Forelimb muscle (tissue), 1 donor: Measurements from ENCODE around the gene MORF4L2. TPM values are rescaled to one million over a fixed set of nuclear protein-coding genes. Genes with fewer than 3 reads are reported as not detected.

ENCODE experiments used
- DNase-seq: peaks from one replicate; pipeline ENCODE4 v3.0.0-alpha.2; 2013; ENCODE audit warnings: low read depth
- polyA plus RNA-seq: library from polyadenylated mRNA; unstranded; fragments of 120-200 nt; gene quantifications from one replicate; pipeline ENCODE4 v1.2.1, GENCODE V29; 2013; ENCODE audit not compliant: insufficient read length

The MORF4L2 gene
- polyA plus RNA-seq, result 249 TPM

GRCh38 chrX:103686199-103687072 is at the start of gene MORF4L2:
Gene MORF4L2 (minus strand): TSS chrX:103686699. CDS start chrX:103677027, 9,672 bp downstream.
- DNase-seq, result peak; percentile 92

- DNase-seq, result no peak
These were observed 47.7 kb upstream of the MORF4L2 start for GRCh38 chrX:103734125-103734760.

GRCh38 chrX:103733017-103733416 is 46.5 kb upstream of the MORF4L2 start:
- no peak for DNase-seq

GRCh38 chrX:103730796-103731493 is 44.4 kb upstream of the MORF4L2 start:
- peak; percentile 72 for DNase-seq

- DNase-seq, result no peak
These were observed 43.8 kb upstream of the MORF4L2 start for GRCh38 chrX:103730147-103730795.

- DNase-seq, result no peak
These were observed 42.5 kb upstream of the MORF4L2 start for GRCh38 chrX:103729015-103729414.

GRCh38 chrX:103727115-103727514 is 40.6 kb upstream of the MORF4L2 start:
- DNase-seq, result no peak

- DNase-seq, result no peak
These were observed 40.0 kb upstream of the MORF4L2 start for GRCh38 chrX:103726477-103726876.

GRCh38 chrX:103722505-103722904 is 36.0 kb upstream of the MORF4L2 start:
- DNase-seq, result no peak

- no peak for DNase-seq
These were observed 31.6 kb upstream of the MORF4L2 start for GRCh38 chrX:103718120-103718519.

GRCh38 chrX:103716962-103717361 is 30.5 kb upstream of the MORF4L2 start:
- DNase-seq, result no peak

- no peak for DNase-seq
These were observed 24.1 kb upstream of the MORF4L2 start, which contains the start of gene TMEM31 for GRCh38 chrX:103710609-103711008. Gene TMEM31 (plus strand): TSS chrX:103710909. CDS start chrX:103712259, 1,350 bp downstream.

- no peak for DNase-seq
These were observed 18.4 kb upstream of the MORF4L2 start for GRCh38 chrX:103704863-103705262.

GRCh38 chrX:103699243-103699642 is 12.7 kb upstream of the MORF4L2 start:
- DNase-seq, result no peak

GRCh38 chrX:103697687-103698086 is 11.2 kb upstream of the MORF4L2 start:
- no peak for DNase-seq

GRCh38 chrX:103691059-103691458 is 4.6 kb upstream of the MORF4L2 start:
- DNase-seq, result no peak

- no peak for DNase-seq
These were observed 2.4 kb upstream of the MORF4L2 start for GRCh38 chrX:103688946-103689345.

GRCh38 chrX:103687696-103688201 is 1.2 kb upstream of the MORF4L2 start:
- DNase-seq, result peak; percentile 72

GRCh38 chrX:103687073-103687695 is 685 bp upstream of the MORF4L2 start:
- peak; percentile 47 for DNase-seq

GRCh38 chrX:103685396-103685795 is 1.1 kb downstream of the MORF4L2 start:
- DNase-seq, result no peak

- DNase-seq, result no peak
These were observed 5.1 kb downstream of the MORF4L2 start for GRCh38 chrX:103681443-103681842.
